ENCODE results near the gene ERCC4. TPM values are rescaled to one million over a fixed set of nuclear protein-coding genes. Genes with fewer than 3 reads are reported as not detected.

The ERCC4 gene
- polyA plus RNA-seq, 1 of the 3 experiments (the other 2 are of a cell fraction) = 1.8 TPM

DNA sequence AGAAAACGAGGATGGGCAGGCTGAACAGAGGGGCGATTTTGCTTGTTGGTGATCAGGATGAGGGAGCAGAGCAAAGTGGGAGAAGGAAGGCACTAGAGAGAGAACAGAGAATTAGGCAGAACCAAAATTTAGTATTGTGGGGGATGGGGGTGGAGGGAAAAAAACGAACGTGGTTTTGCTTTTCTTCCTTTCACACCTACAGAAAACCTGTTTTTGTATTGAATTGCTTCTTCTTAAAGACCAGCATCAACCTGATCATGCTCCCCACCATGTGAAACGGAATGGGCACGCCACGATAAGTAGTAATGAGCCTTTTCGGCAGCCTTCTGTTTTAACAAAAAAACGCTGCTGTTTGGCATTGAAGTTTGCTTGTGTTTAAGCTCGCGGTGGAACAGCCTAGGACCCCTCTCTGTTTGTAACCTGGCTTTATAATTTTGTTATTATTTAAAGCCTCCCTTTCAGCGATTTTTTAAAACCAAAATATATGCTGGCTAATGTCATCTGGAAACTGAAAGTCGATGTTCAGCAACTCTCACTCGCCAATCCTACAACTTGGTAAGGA, 36.8 kb downstream of the ERCC4 start:
- no peaks in the 10 kb centered on the region for H3K36me3 ChIP-seq (replicated peaks in 1 of 2; ENCODE audit: control insufficient read depth in 1 of 2, insufficient read depth in 2 of 2, low read length in 1 of 2)
- H3K4me2 ChIP-seq = peak overlapping the region; percentile 73
- no peak for DNase-seq
- no peak for TF ChIP-seq EP300 (IDR thresholded peaks at IDR 0.05; ENCODE audit: borderline replicate concordance in 1 of 2, low read depth in 1 of 2, low read length in 1 of 2)
- no peak for TF ChIP-seq RFX5 (IDR thresholded peaks at IDR 0.05; ENCODE audit: low read length)
- TF ChIP-seq EZH2phosphoT487 (IDR thresholded peaks at IDR 0.05; ENCODE audit: borderline replicate concordance, low read depth) = no peak
- TF ChIP-seq SMC3 (IDR thresholded peaks at IDR 0.05; ENCODE audit: low read depth, low read length) = no peak
- no peak for TF ChIP-seq GATA2 (CRISPR knock-in tag; IDR thresholded peaks at IDR 0.05)
- TF ChIP-seq CHD2 (IDR thresholded peaks at IDR 0.05; ENCODE audit: low read length, partially characterized antibody) = no peak
- no peak for TF ChIP-seq RAD21 (IDR thresholded peaks at IDR 0.05; ENCODE audit: low read length)
- no peak; the same call in 1 of the 2 replicates for TF ChIP-seq YY1 (IDR thresholded peaks at IDR 0.05; ENCODE audit: low read depth)
- H3K9ac ChIP-seq = peak overlapping the region; percentile 7; the same call in 1 of the 2 replicates
- H3K27me3 ChIP-seq (ENCODE audit: insufficient read depth) = no peaks in the 10 kb centered on the region
- H3F3A ChIP-seq (replicated peaks; ENCODE audit: insufficient read depth) = peaks cover 21% of the 10 kb centered on the region
- peak overlapping the region; percentile 31 to 49; a peak in 2 of 4 replicates for H3K4me3 ChIP-seq (ENCODE audit: low read depth in 2 of 2, low read length in 1 of 2)
- H4K20me1 ChIP-seq (ENCODE audit: insufficient read depth) = no peaks in the 10 kb centered on the region
- H2AFZ ChIP-seq (ENCODE audit: low read depth) = peak overlapping the region; percentile 81
- no peaks in the 10 kb centered on the region for H3K9me2 ChIP-seq
- no peaks in the 10 kb centered on the region for H3K9me3 ChIP-seq
- H3K79me2 ChIP-seq (ENCODE audit: insufficient read depth) = no peaks in the 10 kb centered on the region
- WGBS (ENCODE audit: low lambda C conversion rate) = 68% methylated on average over 14 of the region's 14 CpGs
- peak overlapping the region; percentile 67 to 93; a peak in 3 of 4 replicates for H3K27ac ChIP-seq (ENCODE audit: low read depth in 2 of 2, low read length in 1 of 2)
- H3K4me1 ChIP-seq (ENCODE audit: control insufficient read depth in 1 of 2, insufficient read depth in 2 of 2, low read depth in 1 of 2, low read length in 1 of 2) = peaks cover 7 to 11% of the 10 kb centered on the region in 2 experiments; a peak in 2 of 4 replicates
- ChIA-PET POLR2A (no interaction called here), CTCF (interaction anchor here (0.8 kb wide), 1 partner anchor 33 kb away, joined by 3 read pairs; no protein-coding TSS in a partner anchor)

DNA sequence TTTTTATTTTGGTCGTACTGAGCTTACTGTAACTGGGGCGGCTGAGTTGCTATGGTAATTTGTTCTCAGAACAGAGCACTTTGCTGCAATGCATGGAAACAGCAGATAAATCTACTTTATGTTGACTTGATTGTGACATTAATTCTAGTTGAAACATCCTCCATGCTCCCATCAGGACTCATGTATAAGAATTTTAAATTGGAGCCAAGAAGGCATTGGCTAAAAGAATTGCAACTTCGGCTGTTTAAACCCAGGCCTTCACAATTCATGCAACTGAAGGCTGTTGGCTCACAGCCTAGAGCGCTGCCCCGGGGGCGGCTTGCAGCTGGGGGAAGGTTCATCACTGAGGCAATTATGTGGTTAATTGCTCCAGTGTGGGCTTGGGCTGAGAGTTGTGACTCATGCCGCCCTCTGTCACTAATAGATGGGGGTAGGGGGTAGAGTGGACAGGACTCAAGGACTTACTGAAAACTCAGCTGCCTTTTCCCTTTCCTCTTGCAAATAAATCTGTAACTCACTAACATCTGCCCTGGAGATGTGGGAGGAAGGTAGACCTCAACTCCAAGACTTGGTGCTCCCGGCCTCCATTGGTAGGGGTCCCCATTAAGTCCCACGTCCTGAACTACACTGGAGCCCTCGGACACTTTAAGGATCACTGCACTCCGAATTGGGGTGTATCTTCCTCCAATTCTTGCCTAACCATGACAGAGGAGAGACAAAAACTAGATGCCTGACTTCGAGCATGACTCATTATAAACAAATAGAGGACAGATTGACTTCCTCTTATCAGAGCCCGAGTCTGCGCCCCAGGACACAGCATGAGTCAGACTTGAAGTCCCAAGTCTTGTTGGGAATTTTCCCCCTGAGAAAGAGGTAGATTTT, 37.5 kb downstream of the ERCC4 start:
- Histone ChIP-seq H3K9ac (peak overlapping the region; percentile 7; the same call in 1 of the 2 replicates), H3K79me2 (ENCODE audit: insufficient read depth) (no peaks in the 10 kb centered on the region), H3K27me3 (ENCODE audit: insufficient read depth) (no peaks in the 10 kb centered on the region), H3K4me1 (ENCODE audit: control insufficient read depth in 1 of 2, insufficient read depth in 2 of 2, low read depth in 1 of 2, low read length in 1 of 2) (peaks cover 7 to 11% of the 10 kb centered on the region in 2 experiments; a peak in 2 of 4 replicates), H3K4me3 (ENCODE audit: low read depth in 2 of 2, low read length in 1 of 2) (peak overlapping the region; percentile 31 to 49; a peak in 3 of 4 replicates), H4K20me1 (ENCODE audit: insufficient read depth) (no peaks in the 10 kb centered on the region), H2AFZ (ENCODE audit: low read depth) (peak overlapping the region; percentile 81), H3K27ac (ENCODE audit: low read depth in 2 of 2, low read length in 1 of 2) (peak overlapping the region; percentile 67 to 93), H3K9me3 (no peaks in the 10 kb centered on the region), H3K4me2 (peak overlapping the region; percentile 73), H3K9me2 (no peaks in the 10 kb centered on the region), H3F3A (replicated peaks; ENCODE audit: insufficient read depth) (peaks cover 21% of the 10 kb centered on the region), H3K36me3 (replicated peaks in 1 of 2; ENCODE audit: control insufficient read depth in 1 of 2, insufficient read depth in 2 of 2, low read length in 1 of 2) (no peaks in the 10 kb centered on the region)
- peak; percentile 37 for DNase-seq
- ChIA-PET POLR2A (no interaction called here), CTCF (interaction anchor here (0.6 to 0.8 kb wide), 2 partner anchors 34 to 328 kb away, joined by 3 read pairs; no protein-coding TSS in a partner anchor)
- WGBS (ENCODE audit: low lambda C conversion rate) = 8% methylated on average over 14 of the region's 14 CpGs
- TF ChIP-seq ELF1 (IDR thresholded peaks at IDR 0.05) (no peak), POLR2AphosphoS5 (IDR thresholded peaks at IDR 0.05; ENCODE audit: low read depth, low read length) (no peak; the same call in 1 of the 2 replicates), NRF1 (IDR thresholded peaks at IDR 0.05; ENCODE audit: low read depth, low read length) (peak; percentile 61), MEF2A (IDR thresholded peaks at IDR 0.05; ENCODE audit: borderline replicate concordance, low read depth) (no peak), FOXM1 (IDR thresholded peaks at IDR 0.05; ENCODE audit: low read depth) (no peak), CHD2 (IDR thresholded peaks at IDR 0.05; ENCODE audit: low read length, partially characterized antibody) (no peak), TEAD4 (IDR thresholded peaks at IDR 0.05; ENCODE audit: borderline replicate concordance, insufficient read depth) (no peak), NFIC (IDR thresholded peaks at IDR 0.05; ENCODE audit: borderline replicate concordance) (peak; percentile 79), FOSL2 (IDR thresholded peaks at IDR 0.05; ENCODE audit: borderline replicate concordance, low read depth) (peak; percentile 82), SIN3A (IDR thresholded peaks at IDR 0.05; ENCODE audit: borderline replicate concordance, low read depth, low read length) (peak; percentile 33; the same call in 1 of the 2 replicates), GABPA (IDR thresholded peaks at IDR 0.05; ENCODE audit: low read depth) (no peak)
- TF ChIP-seq, protein P1, sequence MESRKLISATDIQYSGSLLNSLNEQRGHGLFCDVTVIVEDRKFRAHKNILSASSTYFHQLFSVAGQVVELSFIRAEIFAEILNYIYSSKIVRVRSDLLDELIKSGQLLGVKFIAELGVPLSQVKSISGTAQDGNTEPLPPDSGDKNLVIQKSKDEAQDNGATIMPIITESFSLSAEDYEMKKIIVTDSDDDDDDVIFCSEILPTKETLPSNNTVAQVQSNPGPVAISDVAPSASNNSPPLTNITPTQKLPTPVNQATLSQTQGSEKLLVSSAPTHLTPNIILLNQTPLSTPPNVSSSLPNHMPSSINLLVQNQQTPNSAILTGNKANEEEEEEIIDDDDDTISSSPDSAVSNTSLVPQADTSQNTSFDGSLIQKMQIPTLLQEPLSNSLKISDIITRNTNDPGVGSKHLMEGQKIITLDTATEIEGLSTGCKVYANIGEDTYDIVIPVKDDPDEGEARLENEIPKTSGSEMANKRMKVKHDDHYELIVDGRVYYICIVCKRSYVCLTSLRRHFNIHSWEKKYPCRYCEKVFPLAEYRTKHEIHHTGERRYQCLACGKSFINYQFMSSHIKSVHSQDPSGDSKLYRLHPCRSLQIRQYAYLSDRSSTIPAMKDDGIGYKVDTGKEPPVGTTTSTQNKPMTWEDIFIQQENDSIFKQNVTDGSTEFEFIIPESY (IDR thresholded peaks at IDR 0.05; ENCODE audit: borderline replicate concordance, low read depth) = no peak
- TF ChIP-seq, protein P2, sequence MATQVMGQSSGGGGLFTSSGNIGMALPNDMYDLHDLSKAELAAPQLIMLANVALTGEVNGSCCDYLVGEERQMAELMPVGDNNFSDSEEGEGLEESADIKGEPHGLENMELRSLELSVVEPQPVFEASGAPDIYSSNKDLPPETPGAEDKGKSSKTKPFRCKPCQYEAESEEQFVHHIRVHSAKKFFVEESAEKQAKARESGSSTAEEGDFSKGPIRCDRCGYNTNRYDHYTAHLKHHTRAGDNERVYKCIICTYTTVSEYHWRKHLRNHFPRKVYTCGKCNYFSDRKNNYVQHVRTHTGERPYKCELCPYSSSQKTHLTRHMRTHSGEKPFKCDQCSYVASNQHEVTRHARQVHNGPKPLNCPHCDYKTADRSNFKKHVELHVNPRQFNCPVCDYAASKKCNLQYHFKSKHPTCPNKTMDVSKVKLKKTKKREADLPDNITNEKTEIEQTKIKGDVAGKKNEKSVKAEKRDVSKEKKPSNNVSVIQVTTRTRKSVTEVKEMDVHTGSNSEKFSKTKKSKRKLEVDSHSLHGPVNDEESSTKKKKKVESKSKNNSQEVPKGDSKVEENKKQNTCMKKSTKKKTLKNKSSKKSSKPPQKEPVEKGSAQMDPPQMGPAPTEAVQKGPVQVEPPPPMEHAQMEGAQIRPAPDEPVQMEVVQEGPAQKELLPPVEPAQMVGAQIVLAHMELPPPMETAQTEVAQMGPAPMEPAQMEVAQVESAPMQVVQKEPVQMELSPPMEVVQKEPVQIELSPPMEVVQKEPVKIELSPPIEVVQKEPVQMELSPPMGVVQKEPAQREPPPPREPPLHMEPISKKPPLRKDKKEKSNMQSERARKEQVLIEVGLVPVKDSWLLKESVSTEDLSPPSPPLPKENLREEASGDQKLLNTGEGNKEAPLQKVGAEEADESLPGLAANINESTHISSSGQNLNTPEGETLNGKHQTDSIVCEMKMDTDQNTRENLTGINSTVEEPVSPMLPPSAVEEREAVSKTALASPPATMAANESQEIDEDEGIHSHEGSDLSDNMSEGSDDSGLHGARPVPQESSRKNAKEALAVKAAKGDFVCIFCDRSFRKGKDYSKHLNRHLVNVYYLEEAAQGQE (IDR thresholded peaks at IDR 0.05; ENCODE audit: low read depth, low read length) = 0 out of 2 replicates have a peak, but pooled peaks have one; percentile 21

Data from SK-N-SH (cell line).